GM18508 (cell line): ENCODE data around the gene S100A10.

Source experiments
- ATAC-seq: cut with Tn5 transposase; IDR thresholded peaks from one replicate; pipeline ENCODE4 v1.9.1; 2021; ENCODE audit warnings: moderate number of reproducible peaks; ENCODE audit not compliant: insufficient read depth, unreplicated experiment

The S100A10 gene

GRCh38 chr1:151942882-151943281 is 50.8 kb downstream of the S100A10 start:
- no peak for ATAC-seq

DNA sequence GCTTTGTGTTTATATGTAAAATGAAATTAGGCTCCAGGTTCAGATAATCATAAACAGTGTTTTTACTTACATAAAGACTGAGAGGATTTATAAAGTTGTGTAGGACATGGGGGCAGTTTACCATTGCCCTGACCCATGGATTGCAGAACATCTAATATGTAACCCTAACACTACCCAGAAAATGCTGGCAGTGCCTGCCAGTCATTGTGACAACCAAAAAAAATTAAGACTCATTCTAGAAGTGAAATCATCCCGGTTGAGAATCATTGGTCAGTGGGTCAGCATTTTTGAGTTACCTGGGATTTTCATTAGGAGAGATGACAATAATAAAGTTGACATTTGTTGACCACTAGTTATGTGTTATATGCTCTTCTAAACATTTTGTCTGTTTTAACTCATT is 53.1 kb downstream of the S100A10 start:
- no peak for ATAC-seq

GRCh38 chr1:151939779-151940178 is 53.9 kb downstream of the S100A10 start:
- ATAC-seq: no peak

DNA sequence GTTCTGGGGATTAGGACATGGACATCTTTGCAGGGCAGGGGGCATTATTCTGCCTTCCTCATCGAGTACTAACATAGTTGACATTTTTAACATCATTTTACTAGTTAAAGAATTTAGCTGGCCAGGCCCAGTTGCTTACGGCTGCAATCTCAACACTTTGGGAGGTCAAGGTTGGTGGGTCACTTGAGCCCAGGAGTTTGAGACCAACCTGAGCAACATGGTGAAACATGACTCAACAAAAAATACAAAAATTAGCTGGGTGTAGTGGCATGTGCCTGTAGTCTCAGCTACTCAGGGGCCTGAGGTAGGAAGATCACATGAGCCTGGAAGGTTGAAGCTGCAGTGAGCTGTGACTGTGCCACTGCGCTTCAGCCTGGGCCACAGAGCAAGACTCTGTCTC is 54.5 kb downstream of the S100A10 start:
- no peak for ATAC-seq

DNA sequence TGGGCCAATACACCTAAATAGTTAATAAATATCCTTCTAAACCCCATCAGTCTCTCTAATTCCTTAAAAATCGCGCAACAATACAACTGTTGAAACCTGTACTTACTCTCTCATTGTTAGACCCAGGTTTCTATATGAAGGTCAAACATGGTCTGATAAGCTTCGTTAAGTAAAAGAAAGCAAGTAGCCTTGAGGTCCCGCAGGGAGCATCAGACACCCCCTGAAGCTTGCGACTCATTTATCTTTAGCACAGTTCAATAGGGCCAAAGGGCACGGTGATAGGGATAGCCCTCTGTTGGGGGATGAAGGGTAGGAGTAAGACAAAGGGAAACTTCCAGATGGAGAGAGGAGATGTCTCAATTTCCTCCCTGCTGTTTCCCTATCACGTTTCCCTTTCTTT is 57.0 kb downstream of the S100A10 start:
- no peak for ATAC-seq

- ATAC-seq: no peak
These were observed 57.6 kb downstream of the S100A10 start for GRCh38 chr1:151935894-151936602.

DNA sequence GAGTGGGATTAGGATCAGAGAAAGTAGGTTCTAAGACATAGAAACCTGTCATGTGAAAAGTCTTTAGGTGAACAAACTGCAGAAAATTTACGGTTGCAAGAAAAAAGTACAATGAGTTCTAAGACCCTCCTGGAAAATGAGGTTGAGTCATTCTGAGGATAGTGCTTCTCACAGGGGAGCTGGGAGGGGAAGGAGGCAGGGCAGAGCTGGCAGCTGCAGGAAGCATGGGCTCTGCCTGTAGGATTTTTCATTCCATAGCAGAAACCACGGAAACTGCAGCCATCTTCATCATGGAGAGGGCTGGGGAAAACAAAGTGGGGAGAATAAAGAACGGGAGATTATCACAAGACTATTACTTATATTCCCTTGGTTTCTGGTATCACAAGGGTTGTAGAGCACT is 58.5 kb downstream of the S100A10 start:
- ATAC-seq: no peak

GRCh38 chr1:151934048-151934493 is 59.6 kb downstream of the S100A10 start:
- no peak for ATAC-seq
